ENCODE measurements around the gene TMED9. TPM values are rescaled to one million over a fixed set of nuclear protein-coding genes. Genes with fewer than 3 reads are reported as not detected.

The TMED9 gene
- total and polyA plus RNA-seq, 9 of the 15 experiments (the other 6 are each of a cell fraction or from before 2014, with no cell fraction given), result 43.7 to 301 (median 90.0) TPM

- TF ChIP-seq BHLHE40 (IDR thresholded peaks at IDR 0.05; ENCODE audit: low read length) (peak; percentile 48), ZEB2 (IDR thresholded peaks at IDR 0.05) (0 out of 2 replicates have a peak, but pooled peaks have one; percentile 37), SMAD4 (CRISPR knock-in tag; conservative IDR thresholded peaks at IDR 0.05) (peak; percentile 76), KDM4B (IDR thresholded peaks at IDR 0.05; ENCODE audit: borderline replicate concordance in 2 of 2, low read depth in 1 of 2) (0 out of 4 replicates have a peak, but pooled peaks of 1 of the 2 experiments have one; percentile 54), NR3C1 (CRISPR knock-in tag; IDR thresholded peaks at IDR 0.05) (peak; percentile 82), PHF8 (IDR thresholded peaks at IDR 0.05; ENCODE audit: borderline replicate concordance, low read length) (peak; percentile 94; the same call in 1 of the 2 replicates), SMARCE1 (IDR thresholded peaks at IDR 0.05) (no peak), PCBP1 (IDR thresholded peaks at IDR 0.05; ENCODE audit: low read depth, low read length, poor library complexity, severe bottlenecking) (peak; percentile 71), SAP30 (IDR thresholded peaks at IDR 0.05; ENCODE audit: borderline replicate concordance, insufficient read depth, low read depth, low read length, poor library complexity, severe bottlenecking) (peak; percentile 46), COPS2 (conservative IDR thresholded peaks at IDR 0.05) (no peak), PML (IDR thresholded peaks at IDR 0.05; ENCODE audit: low read length) (peak; percentile 55; the same call in 1 of the 2 replicates), C11orf30 (IDR thresholded peaks at IDR 0.05; ENCODE audit: low read depth) (peak; percentile 89), POLR2A (conservative IDR thresholded peaks at IDR 0.05) (peak; percentile 82), KLF1 (tag; IDR thresholded peaks at IDR 0.05) (peak; percentile 69), POLR2AphosphoS5 (IDR thresholded peaks at IDR 0.05; ENCODE audit: control insufficient read depth, insufficient read depth, low read depth, low read length) (peak; percentile 51; the same call in 1 of the 2 replicates), POU5F1 (IDR thresholded peaks at IDR 0.05; ENCODE audit: borderline replicate concordance, low read depth, low read length, partially characterized antibody) (peak; percentile 26), SUPT5H (IDR thresholded peaks at IDR 0.05) (peak; percentile 66), PBX2 (CRISPR knock-in tag; IDR thresholded peaks at IDR 0.05; ENCODE audit: low read depth) (no peak), PBX2 (tag; conservative IDR thresholded peaks at IDR 0.05; ENCODE audit: low read depth) (no peak)
- TF ChIP-seq, protein P1, sequence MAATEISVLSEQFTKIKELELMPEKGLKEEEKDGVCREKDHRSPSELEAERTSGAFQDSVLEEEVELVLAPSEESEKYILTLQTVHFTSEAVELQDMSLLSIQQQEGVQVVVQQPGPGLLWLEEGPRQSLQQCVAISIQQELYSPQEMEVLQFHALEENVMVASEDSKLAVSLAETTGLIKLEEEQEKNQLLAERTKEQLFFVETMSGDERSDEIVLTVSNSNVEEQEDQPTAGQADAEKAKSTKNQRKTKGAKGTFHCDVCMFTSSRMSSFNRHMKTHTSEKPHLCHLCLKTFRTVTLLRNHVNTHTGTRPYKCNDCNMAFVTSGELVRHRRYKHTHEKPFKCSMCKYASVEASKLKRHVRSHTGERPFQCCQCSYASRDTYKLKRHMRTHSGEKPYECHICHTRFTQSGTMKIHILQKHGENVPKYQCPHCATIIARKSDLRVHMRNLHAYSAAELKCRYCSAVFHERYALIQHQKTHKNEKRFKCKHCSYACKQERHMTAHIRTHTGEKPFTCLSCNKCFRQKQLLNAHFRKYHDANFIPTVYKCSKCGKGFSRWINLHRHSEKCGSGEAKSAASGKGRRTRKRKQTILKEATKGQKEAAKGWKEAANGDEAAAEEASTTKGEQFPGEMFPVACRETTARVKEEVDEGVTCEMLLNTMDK (IDR thresholded peaks at IDR 0.05; ENCODE audit: borderline replicate concordance, insufficient read depth, low read depth, low read length, poor library complexity, severe bottlenecking), result peak; percentile 44
- TF ChIP-seq, protein P2, sequence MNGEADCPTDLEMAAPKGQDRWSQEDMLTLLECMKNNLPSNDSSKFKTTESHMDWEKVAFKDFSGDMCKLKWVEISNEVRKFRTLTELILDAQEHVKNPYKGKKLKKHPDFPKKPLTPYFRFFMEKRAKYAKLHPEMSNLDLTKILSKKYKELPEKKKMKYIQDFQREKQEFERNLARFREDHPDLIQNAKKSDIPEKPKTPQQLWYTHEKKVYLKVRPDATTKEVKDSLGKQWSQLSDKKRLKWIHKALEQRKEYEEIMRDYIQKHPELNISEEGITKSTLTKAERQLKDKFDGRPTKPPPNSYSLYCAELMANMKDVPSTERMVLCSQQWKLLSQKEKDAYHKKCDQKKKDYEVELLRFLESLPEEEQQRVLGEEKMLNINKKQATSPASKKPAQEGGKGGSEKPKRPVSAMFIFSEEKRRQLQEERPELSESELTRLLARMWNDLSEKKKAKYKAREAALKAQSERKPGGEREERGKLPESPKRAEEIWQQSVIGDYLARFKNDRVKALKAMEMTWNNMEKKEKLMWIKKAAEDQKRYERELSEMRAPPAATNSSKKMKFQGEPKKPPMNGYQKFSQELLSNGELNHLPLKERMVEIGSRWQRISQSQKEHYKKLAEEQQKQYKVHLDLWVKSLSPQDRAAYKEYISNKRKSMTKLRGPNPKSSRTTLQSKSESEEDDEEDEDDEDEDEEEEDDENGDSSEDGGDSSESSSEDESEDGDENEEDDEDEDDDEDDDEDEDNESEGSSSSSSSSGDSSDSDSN (IDR thresholded peaks at IDR 0.05; ENCODE audit: borderline replicate concordance in 1 of 2, low read depth in 2 of 2, low read length in 2 of 2), result peak in 1 of 2 experiments; percentile 91; a peak in 1 of 4 replicates
These were observed 7.9 kb downstream of the TMED9 start, which contains the start of gene B4GALT7 (continued) for GRCh38 chr5:177599731-177600507.

Measured in K562 (cell line).